ENCODE measurements around the gene FXYD6. TPM values are rescaled to one million over a fixed set of nuclear protein-coding genes. Genes with fewer than 3 reads are reported as not detected.

FXYD6 gene
- total RNA-seq, 2 experiments from 2014 or later: not detected

- Histone ChIP-seq H3K36me3 (ENCODE audit: insufficient read depth, low read length) (no peaks in the 10 kb centered on the region), H3K79me2 (ENCODE audit: insufficient read depth, low read depth, low read length) (no peaks in the 10 kb centered on the region), H3K4me1 (ENCODE audit: insufficient read depth, low read length, poor library complexity, severe bottlenecking) (no peaks in the 10 kb centered on the region), H3K9me3 (ENCODE audit: low read length) (no peaks in the 10 kb centered on the region), H4K20me1 (ENCODE audit: insufficient read depth, low read length) (no peaks in the 10 kb centered on the region), H2AFZ (ENCODE audit: low read length) (no peak overlapping the region), H3K27ac (ENCODE audit: low read depth, low read length, poor library complexity, severe bottlenecking) (no peak overlapping the region), H3K9me2 (ENCODE audit: insufficient read depth, low read length) (no peaks in the 10 kb centered on the region), H3K4me2 (ENCODE audit: low read length) (no peak overlapping the region), H3K4me3 (ENCODE audit: low read depth, low read length, poor library complexity, severe bottlenecking) (no peak overlapping the region)
- CTCF ChIA-PET (ENCODE audit: unreplicated experiment): no interaction called here
- no peak for TF ChIP-seq CTCF (conservative IDR thresholded peaks at IDR 0.05; ENCODE audit: low read length)
- no peak for TF ChIP-seq EZH2phosphoT487 (IDR thresholded peaks at IDR 0.05; ENCODE audit: borderline replicate concordance, low read depth, low read length)
- no peak for DNase-seq (ENCODE audit: low spot score)
- POLR2A ChIA-PET: no interaction called here
- BruUV-seq (replicated peaks): no TSS peak
- intact Hi-C loops (cut with micrococcal nuclease; ENCODE audit: unreplicated experiment): no loop called here
These were observed 83.5 kb downstream of the FXYD6 start for GRCh38 chr11:117792992-117793391.

GRCh38 chr11:117792241-117792640 is 84.2 kb downstream of the FXYD6 start:
- Histone ChIP-seq H3K4me3 (ENCODE audit: low read depth, low read length, poor library complexity, severe bottlenecking) (no peak overlapping the region), H3K9me2 (ENCODE audit: insufficient read depth, low read length) (no peaks in the 10 kb centered on the region), H3K36me3 (ENCODE audit: insufficient read depth, low read length) (no peaks in the 10 kb centered on the region), H2AFZ (ENCODE audit: low read length) (no peak overlapping the region), H3K4me1 (ENCODE audit: insufficient read depth, low read length, poor library complexity, severe bottlenecking) (no peaks in the 10 kb centered on the region), H3K4me2 (ENCODE audit: low read length) (no peak overlapping the region), H4K20me1 (ENCODE audit: insufficient read depth, low read length) (no peaks in the 10 kb centered on the region), H3K79me2 (ENCODE audit: insufficient read depth, low read depth, low read length) (no peaks in the 10 kb centered on the region), H3K27ac (ENCODE audit: low read depth, low read length, poor library complexity, severe bottlenecking) (no peak overlapping the region), H3K9me3 (ENCODE audit: low read length) (no peaks in the 10 kb centered on the region)
- CTCF ChIA-PET (ENCODE audit: unreplicated experiment): no interaction called here
- intact Hi-C loops (cut with micrococcal nuclease; ENCODE audit: unreplicated experiment): no loop called here
- BruUV-seq (replicated peaks): no TSS peak
- POLR2A ChIA-PET: interaction anchor here (0.5 kb wide), 1 partner anchor 404 kb away, joined by 5 read pairs; no protein-coding TSS in a partner anchor
- TF ChIP-seq CTCF (conservative IDR thresholded peaks at IDR 0.05; ENCODE audit: low read length): no peak
- no peak for TF ChIP-seq EZH2phosphoT487 (IDR thresholded peaks at IDR 0.05; ENCODE audit: borderline replicate concordance, low read depth, low read length)
- DNase-seq (ENCODE audit: low spot score): no peak

GRCh38 chr11:117790279-117790678 is 86.2 kb downstream of the FXYD6 start:
- CTCF ChIA-PET (ENCODE audit: unreplicated experiment): no interaction called here
- TF ChIP-seq EZH2phosphoT487 (IDR thresholded peaks at IDR 0.05; ENCODE audit: borderline replicate concordance, low read depth, low read length): no peak
- no peak for TF ChIP-seq CTCF (conservative IDR thresholded peaks at IDR 0.05; ENCODE audit: low read length)
- no peak for DNase-seq (ENCODE audit: low spot score)
- Histone ChIP-seq H3K4me2 (ENCODE audit: low read length) (no peak overlapping the region), H3K4me3 (ENCODE audit: low read depth, low read length, poor library complexity, severe bottlenecking) (no peak overlapping the region), H3K4me1 (ENCODE audit: insufficient read depth, low read length, poor library complexity, severe bottlenecking) (no peaks in the 10 kb centered on the region), H3K79me2 (ENCODE audit: insufficient read depth, low read depth, low read length) (no peaks in the 10 kb centered on the region), H3K27ac (ENCODE audit: low read depth, low read length, poor library complexity, severe bottlenecking) (no peak overlapping the region), H3K9me2 (ENCODE audit: insufficient read depth, low read length) (no peaks in the 10 kb centered on the region), H4K20me1 (ENCODE audit: insufficient read depth, low read length) (no peaks in the 10 kb centered on the region), H3K36me3 (ENCODE audit: insufficient read depth, low read length) (no peaks in the 10 kb centered on the region), H3K9me3 (ENCODE audit: low read length) (no peaks in the 10 kb centered on the region), H2AFZ (ENCODE audit: low read length) (no peak overlapping the region)
- BruUV-seq (replicated peaks): no TSS peak
- POLR2A ChIA-PET: no interaction called here
- intact Hi-C loops (cut with micrococcal nuclease; ENCODE audit: unreplicated experiment): no loop called here

All from OCI-LY7 (cell line).